GM18511 (cell line): ENCODE data around the gene ZNF747.
"Not testable (repeated sequence)": the region's sequence is repeated elsewhere in the genome, so short reads cannot be mapped to it uniquely, and the experiment has no call there.

Experiments
- ATAC-seq: cut with Tn5 transposase; IDR thresholded peaks from one replicate; pipeline ENCODE4 v1.9.1; 2021; ENCODE audit warnings: mild to moderate bottlenecking, moderate library complexity; ENCODE audit not compliant: unreplicated experiment

The ZNF747 gene

DNA sequence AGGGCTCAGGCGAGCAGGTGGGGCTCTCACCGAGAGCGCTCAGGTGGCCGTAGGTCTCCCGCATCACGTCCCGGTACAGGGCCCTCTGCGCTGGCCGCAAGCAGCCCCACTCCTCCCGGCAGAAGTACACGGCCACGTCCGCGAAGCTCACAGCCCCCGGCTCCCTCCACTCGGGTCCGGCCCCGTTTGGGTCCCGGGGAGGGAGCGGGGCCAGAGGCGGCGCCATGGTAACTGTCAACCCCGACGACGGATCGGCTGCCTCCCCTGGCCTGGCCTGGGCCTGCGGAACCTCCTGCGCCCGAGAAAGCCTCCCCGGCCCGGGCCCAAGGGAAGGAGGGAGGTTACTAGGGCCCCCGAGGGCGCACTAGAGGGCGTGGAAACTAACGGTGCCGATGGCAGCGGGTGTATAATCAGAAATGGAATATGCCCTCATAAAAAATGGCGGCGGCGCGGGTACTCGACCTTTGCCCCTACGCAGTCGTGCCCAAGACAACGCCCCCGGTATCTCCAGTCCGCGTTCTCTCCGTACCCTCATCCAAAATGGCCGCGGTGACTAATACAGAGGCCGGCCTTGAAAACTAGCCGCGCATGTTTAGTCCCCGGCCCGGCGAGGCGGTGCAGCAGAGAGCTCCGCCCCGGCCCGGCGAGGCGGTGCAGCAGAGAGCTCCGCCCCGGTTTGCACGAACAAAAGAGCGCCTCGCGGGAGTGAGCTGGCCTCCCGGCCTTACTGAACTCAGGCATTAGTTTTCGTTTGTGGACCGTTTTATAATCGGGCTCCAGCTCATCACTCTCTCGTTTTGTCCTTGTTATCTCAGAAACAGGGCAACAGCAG is 23.5 kb upstream of the ZNF747 start, which contains the start of gene ZNF764:
TSS of gene ZNF764 (minus strand) at position 418 of the 832 bp plus-strand sequence. CDS start at position 226, 192 bp downstream.
- ATAC-seq, result peak; percentile 93

DNA sequence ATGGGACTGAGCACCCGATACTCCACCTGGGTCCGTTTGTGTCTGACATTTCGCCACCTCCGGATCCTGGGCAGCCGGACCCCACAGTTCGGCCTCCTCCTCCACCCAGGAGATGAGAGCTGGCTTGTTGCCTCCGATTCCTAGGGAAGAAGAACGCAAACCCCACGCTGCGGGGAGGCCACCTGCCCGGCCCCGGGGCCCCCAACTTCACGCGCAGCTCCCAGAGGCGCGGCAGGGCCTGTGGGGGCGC is 23.0 kb upstream of the ZNF747 start:
- peak; percentile 14 for ATAC-seq

DNA sequence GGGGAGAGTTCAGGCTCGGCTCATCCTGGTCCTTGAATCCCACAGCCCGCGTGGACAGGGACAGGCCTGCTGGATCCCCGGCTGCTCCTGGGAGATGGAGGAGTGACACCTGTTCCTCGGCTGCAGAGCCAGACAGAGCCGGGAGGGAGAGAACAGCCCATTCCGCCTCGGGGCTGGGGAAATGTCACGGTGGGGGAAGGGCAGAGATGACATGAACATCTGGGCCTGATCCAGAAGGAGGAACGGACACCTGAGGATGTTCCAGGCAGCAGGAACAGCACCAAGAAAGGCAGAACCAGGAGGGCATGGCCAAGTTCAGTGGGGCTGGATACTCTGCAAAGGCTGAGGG is 21.4 kb upstream of the ZNF747 start:
- no peak for ATAC-seq

DNA sequence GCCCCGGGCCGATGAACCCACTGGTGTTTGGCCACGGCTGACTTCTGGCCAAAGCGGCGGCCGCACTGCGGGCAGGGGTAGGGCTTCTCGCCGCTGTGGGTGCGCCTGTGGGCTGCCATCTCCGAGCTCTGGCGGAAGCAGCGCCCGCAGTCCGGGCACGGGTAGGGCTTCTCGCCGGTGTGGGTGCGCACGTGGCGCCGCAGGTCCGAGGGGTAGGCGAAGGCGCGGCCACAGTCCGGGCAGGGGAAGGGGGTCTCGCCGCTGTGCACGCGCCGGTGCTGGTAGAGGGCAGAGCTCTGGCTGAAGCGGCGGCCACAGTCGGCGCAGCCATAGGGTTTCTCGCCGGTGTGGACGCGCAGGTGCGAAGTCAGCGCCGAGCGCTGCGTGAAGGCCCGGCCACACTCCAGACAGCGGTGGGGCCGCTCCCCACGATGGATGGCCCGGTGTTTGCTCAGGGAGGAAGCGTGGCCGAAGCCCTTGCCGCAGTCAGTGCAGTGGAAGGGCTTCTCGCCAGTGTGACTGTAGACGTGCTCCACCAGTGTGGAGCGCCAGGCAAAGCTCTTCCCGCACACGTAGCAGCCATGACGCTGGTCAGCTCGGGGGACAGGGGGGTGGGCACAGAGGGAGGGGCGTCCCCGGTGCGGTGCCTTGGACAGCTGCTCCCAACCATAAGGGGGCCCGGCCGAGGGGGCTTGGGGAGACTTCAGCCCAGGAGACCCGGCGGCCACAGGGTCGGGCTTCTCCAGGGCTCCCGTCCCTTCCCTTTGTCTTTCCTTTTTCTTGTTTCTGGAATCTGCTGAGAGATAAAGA is 20.9 kb upstream of the ZNF747 start:
- ATAC-seq, result no peak

DNA sequence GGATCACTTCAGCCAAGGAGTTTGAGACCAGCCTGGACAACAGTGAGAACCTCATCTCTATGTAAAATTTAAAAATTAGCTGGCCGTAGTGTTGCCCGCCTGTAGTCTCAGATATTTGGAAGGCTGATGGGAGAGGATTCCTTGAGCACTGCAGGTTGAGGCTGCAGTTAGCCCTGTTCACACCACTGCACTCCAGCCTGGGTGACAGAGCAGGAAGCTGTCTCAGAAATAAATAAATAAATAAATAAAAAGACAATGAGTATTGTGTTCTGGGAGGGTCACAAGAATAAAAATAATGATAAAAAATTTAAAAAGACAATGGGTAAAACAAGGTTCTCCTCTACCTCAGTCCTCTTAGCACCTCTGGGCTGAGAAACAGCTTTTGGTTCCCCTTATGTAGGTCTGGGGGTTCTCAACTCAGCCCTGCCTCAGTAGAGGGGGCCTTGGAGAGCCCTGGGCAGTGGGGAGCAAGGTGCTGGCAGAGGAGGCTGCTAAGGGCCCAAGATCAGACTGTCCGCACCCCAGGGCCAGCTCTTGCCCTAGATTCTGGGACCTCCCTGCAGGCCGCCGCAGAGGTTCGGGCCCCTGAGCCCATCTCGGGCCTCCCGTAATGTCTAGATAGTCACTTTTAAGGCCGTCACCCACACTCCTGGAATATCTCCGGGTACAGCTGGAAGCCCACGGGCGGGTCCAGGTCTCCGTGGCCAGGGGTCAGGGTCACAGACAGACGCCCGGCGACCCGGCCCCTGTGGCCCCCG is 20.1 kb upstream of the ZNF747 start:
- no peak for ATAC-seq

DNA sequence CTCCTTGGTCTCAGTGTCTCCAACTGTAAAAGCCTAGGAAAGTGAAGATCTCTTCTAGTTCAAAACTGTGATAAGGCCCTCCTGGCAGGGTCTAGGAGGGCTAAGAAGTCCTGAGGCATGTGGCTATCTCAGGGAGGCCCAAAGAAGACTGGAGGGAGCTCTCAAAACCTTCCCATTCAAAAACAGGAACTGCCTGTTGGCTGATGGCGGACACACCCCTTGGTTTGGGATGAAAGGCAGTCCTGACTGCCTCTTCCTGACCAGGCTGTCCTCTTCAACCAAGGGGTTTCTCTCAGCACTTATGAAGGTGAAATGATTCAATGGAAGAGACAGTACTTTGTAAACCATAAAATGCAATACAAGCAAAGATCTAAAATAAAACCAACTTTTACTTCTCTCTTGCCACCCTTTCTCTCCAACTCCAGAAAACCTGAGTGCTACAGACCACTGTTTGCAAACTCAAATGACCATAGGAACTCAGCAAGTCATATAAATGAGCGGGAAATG is 18.8 kb upstream of the ZNF747 start:
- no peak for ATAC-seq

DNA sequence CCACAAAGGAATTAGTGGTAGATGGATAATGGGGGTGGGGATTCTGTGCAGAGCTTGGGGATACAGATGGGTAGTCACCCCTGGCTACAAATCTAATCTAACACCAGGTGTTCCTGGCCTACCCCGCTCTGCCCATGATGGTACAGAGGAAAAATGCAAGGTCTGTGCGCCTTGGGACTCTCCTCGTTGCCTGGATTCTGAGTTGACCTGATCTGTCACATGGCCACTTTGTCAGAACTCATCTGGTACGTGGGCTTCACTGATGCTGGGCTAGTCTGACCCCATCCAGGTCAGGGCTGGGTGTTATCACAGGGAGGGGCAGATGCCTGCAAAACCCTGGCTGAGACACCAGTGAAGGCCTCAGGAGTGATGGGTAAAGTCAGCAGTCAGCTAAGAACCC is 18.3 kb upstream of the ZNF747 start:
- no peak for ATAC-seq

DNA sequence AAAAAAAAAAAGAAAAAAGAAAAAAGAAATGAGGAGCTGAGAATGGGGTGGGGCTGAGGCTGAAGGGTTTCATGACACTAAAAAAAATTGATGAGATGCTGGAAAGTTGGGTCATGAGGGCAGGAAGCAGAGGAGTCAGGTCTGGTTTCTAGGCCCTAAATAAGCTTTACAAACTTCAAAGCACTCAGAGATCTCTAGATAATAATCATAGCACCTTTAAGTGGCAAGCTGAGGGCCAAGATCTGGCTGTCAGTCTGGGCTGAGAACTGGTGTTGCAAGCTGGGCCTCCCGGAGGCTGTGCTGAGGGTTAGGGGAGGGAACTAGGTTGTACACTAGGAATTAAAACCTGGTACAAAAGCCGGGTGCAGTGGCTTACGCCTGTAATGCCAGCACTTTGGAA is 17.1 kb upstream of the ZNF747 start:
- ATAC-seq, result no peak

DNA sequence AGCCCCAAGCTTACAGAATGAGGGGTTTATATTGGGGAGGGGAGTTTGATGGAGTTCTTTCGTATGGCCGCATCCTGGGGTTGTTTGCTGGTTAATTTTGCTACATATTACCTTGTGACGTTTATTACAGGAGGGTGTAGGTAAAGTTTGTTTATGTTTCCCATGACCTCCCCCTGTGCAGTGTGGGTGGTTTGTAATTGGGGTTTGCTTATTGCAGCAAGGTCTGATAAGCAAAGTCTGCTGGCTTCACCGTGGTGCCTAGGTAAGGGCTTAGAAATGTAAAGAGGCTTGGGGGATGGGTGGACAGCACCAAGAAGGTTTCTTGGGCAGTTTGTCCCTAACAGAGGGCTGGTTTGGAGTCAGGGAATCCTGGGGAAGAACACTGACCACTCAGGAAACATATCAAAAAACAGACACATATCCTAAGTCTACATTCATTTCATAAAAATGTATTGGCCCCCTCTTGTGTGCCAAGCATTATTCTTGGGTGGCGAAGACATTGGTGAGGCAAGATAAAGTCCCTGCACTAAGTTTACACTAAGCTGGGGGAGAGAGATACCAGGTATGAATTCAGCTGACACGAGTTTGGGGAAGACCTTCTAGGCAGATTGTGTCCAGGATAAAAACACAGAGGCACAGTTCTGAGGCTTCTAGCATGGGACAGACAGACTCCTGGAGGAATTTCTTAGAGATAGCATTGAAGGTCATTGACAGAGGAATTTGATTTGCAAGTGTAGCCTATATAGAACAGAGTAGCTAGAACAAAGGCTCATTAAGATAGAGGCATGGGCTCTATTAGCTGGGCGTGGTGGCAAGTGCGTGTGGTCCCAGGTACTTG is 14.0 kb upstream of the ZNF747 start:
- ATAC-seq, result no peak

DNA sequence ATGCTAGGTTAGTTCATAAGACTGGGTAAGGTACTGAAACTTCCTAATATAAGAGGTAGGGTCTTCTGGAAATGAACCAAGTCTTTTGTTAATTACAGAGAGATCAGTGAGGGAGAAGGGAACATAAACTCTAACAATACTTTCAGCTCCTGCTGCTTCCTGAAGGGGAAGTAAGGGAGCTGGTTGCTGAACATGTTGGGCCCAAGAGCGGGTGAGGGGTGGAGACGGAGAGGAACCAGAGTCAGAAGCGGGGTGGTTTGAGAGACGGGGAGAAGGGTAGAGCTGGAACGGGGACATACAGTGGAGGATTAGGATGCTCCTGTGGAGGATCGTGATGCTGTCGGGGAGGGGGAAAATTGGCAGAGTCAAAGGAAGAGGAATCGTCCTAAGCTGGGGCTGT is 11.5 kb upstream of the ZNF747 start:
- ATAC-seq, result no peak

DNA sequence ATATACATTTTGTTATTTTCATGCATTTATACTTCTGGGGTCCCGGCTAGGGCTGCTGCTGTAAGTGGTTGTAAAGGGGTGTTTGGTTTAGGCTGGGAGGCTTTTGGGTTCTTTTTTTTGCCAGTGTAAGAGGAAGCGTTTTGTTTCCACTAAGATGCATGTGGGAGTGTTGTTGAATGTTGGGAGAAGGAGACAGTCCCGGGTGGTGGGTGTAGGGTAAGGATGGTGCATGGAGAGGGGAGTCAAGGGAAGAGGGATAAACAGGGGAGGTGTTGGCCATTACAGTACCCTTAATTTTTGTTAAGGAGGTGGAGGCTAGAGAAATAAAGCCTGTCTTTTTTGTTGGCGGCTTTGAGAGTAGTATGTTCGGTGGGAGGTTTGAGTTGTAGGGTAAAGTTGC is 8.4 kb upstream of the ZNF747 start:
- ATAC-seq, result no peak

DNA sequence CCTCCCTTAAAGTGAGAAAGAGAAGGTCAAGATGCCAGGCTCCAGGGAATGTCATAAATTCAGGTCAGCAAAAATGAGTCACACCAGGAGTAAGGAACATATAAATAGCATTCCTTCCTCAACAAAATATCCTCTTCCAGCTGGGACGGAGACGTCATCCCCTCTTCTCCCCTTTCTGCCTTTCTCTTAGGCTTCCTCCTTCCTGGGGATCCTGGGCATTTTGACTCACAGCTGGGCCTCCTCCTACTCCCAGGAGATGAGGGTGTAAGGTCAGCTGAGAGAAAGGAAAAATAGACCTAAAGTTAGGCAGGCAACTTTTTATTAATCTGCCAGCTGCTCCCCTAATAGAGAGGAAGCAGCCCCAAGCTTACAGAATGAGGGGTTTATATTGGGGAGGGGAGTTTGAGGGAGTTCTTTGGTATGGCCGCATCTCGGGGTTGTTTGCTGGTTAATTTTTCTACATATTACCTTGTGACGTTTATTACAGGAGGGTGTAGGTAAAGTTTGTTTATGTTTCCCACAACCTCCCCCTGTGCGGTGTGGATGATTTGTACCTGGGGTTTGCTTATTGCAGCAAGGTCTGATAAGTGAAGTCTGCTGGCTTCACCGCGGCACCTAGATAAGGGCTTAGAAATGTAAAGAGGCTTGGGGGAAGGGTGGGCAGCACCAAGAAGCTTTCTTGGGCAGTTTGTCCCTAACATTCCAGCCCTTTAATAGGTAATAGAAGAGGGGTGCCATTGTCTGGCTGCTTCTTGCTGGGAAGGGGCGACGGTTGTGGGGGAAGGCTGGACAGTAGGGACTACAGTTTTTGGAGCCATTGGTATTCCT is 7.1 kb upstream of the ZNF747 start:
- no peak for ATAC-seq

DNA sequence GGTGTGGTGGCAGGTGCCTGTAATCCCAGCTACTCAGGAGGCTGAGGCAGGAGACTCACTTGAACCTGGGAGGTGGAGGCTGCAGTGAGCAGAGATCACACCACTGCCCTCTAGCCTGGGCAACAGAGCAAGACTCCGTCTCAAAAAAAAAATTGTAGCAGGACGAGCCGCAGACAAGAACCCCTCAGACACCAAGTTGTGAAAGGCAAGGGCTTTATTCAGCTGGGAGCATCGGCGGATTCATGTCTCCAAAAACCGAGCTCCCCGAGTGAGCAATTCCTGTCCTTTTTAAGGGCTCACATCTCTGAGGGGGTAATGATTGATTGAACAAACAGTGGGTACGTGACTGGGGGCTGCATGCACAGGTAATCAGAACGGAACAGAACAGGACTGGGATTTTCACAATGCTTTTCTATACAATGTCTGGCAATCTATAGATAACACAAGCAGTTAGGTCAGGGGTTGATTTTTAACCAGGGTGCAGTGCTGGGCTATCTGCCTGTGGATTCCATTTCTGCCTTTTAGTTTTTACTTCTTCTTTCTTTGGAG is 6.3 kb upstream of the ZNF747 start:
- ATAC-seq, result not testable (repeated sequence)

DNA sequence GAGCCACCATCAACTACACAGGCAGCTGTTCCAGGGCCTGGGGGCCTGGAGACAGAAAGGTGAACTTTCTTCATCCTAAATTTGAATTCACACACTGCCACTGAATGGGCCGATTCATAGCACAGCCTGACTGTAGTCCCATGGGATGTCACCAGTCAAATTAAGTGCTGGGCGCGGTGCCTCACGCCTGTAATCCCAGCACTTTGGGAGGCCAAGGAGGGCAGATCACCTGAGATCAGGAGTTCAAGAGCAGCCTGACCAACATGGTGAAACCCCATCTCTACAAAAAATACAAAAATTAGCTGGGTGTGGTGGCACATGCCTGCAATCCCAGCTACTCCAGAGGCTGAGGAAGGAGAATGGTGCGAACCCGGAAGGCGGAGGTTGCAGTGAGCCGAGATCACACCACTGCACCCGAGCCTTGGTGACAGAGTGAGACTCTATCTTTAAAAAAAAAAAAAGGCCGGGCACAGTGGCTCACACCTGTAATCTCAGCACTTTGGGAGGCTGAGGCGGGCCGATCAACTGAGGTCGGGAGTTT is 5.4 kb upstream of the ZNF747 start:
- not testable (repeated sequence) for ATAC-seq

DNA sequence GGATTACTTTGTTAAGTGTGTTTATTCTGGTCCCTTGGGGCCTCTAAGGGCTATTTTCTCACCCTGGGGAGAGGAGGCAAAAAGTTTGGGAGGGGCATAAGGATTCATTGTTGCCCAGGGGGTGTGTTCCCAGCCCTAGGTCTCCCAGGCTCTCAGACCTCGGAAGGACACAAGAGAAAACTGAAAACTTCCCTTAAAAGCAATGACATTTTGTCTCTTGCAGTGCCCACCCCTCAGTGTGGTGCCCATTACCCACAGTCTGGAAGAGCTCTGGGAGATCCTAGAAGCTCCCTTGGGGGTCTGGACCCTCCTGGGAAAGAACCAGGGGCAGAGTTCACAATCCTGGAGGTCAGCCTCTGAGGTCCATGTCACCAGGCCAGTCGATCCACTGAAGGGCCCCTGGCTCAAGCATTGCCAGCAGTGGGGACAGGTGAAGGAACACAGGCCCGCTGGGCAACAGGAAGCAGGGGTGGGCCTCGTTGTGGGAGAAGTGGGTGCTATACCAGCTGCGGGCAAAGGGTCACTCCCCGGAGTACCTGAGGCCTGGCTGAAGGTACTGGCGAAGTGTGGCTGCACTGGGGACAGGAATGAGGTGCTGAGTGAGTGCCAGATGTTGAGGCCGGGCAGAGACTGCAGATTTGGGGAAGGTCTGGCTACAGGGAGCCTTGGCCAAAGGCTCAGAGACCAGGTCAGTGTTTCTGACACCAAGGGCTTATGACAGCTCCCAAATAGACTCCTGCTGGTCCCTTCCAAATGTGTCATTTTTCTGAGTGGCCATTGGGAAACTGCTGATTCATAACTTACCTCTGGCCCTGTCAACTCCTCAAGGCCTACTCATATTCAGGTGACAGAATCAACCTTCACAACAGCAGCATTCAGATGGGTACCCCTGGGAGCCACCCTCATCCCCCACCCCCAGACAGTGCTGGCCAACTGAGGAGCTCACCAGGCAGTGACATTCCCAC is 4.6 kb upstream of the ZNF747 start:
- ATAC-seq, result no peak

DNA sequence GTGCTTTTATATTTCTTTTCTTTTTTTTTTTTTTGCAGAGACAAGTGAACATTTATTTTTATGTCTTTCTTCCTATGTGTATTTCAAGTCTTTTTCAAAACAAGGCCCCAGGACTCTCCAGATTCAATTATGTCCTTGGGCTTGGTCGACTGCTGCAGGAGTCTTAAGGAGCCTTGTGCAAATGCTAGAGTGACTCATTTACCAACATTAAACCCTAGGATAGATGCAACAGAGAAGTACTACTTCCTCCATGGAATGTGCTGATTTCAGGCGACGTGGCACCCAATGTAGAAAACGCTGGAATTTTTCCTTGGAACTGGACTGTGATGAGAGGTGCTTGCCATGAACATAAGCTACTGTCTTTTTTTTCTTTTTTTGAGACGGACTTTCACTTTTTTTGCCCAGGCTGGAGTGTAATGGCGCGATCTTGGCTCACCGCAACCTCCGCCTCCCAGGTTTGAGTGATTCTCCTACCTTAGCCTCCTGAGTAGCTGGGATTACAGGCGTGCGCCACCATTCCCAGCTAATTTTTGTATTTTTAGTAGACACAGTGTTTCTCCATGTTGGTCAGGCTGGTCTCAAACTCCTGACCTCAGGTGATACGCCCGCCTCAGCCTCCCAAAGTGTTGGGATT is 1.9 kb upstream of the ZNF747 start:
- not testable (repeated sequence) for ATAC-seq

DNA sequence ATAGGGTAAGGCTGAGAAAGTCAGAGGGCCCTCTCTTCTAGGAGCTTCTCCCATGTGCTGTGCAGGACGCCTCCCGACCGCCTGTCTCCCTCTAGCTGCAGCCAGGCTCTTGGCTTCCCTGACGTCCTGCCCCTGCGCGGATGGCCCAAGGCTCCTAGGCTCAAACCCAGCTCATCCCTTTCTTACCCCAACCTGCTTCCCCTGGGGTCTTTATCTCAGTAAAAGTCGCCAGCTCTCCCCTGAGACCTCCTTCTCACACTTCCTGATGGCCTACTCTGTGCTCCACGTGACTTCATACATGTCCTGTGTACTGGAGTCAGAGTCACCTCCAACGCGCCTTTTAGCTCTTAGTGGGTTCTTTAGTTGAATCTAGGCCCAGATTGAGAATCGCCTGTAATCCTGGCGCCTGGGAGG is 1.1 kb upstream of the ZNF747 start:
- ATAC-seq, result peak; percentile 47
